Activated T-helper 1 cell treated with anti-CD3 and anti-CD28 coated beads, Interleukin-12 subunit alpha, Interleukin-12 subunit beta, Interleukin-2, Interleukin-4 antibody, amounts not matched to agents 30 ng/mL and 10 ng/mL and 1 ng/mL, durations not matched to agents 14 hours and 24 hours and 36 hours (primary cell): Measurements from ENCODE around the gene MYH16. TPM values are rescaled to one million over a fixed set of nuclear protein-coding genes. Genes with fewer than 3 reads are reported as not detected.
"Not testable (repeated sequence)": the region's sequence is repeated elsewhere in the genome, so short reads cannot be mapped to it uniquely, and the experiment has no call there.

Source experiments
- DNase-seq: peaks from one replicate; pipeline ENCODE4 v3.0.0; 2021; ENCODE audit warnings: low spot score
- H3K27ac Mint-ChIP-seq: one replicate; pipeline ENCODE4 v1.8.0; 2021; ENCODE audit warnings: mild to moderate bottlenecking, mixed read lengths
- H3K27me3 Mint-ChIP-seq: one replicate; pipeline ENCODE4 v1.8.0; 2022; ENCODE audit warnings: mild to moderate bottlenecking, moderate library complexity, mixed read lengths; ENCODE audit not compliant: insufficient read depth
- H3K36me3 Mint-ChIP-seq: one replicate; pipeline ENCODE4 v1.8.0; 2021; ENCODE audit warnings: low read depth, mixed read lengths
- H3K4me1 Mint-ChIP-seq: one replicate; pipeline ENCODE4 v1.8.0; 2021; ENCODE audit warnings: low read depth, mixed read lengths
- H3K4me3 Mint-ChIP-seq: one replicate; pipeline ENCODE4 v1.8.0; 2021; ENCODE audit warnings: mild to moderate bottlenecking, moderate library complexity, mixed read lengths
- H3K9me3 Mint-ChIP-seq: one replicate; pipeline ENCODE4 v1.8.0; 2021; ENCODE audit warnings: mixed read lengths
- intact Hi-C: fragments of 100-400 bp; cut with micrococcal nuclease; formaldehyde crosslinking; loops from one replicate; pipeline ENCODE4 v1.15.1; 2024
- total RNA-seq: library from RNA; stranded (reverse); gene quantifications from 2 replicates; pipeline ENCODE4 v1.2.3, GENCODE V29; 2022

MYH16 gene
- total RNA-seq, 1 donor from 2014 or later = not detected

DNA sequence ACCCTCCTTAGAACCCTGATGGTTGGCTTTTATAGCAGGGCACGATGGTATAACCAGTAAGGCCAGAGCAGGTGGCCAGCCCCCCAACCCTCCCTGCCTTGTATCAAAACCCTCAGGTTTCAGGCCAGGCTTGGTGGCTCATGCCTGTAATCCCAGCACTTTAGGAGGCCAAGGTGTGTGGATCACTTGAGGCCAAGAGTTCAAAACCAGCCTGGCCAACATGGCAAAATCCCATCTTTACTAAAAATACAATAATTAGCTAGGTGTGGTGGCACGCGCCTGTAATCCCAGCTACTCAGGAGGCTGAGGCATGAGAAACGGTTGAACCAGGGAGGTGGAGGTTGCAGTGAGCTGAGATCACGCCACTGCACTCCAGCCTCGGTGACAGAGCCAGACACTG, 50.0 kb downstream of the MYH16 start:
- peaks cover 12% of the 10 kb centered on the region for H3K4me1 Mint-ChIP-seq
- H3K27ac Mint-ChIP-seq, H3K36me3 Mint-ChIP-seq, intact Hi-C loops, H3K9me3 Mint-ChIP-seq, H3K4me3 Mint-ChIP-seq, DNase-seq: not testable (repeated sequence)
- H3K27me3 Mint-ChIP-seq = peaks cover 15% of the 10 kb centered on the region

- intact Hi-C loops = no loop called here
- peaks cover 2% of the 10 kb centered on the region for H3K36me3 Mint-ChIP-seq
- peaks cover 25% of the 10 kb centered on the region for H3K4me1 Mint-ChIP-seq
- H3K27ac Mint-ChIP-seq = peak overlapping the region; percentile 48
- peaks cover 7% of the 10 kb centered on the region for H3K27me3 Mint-ChIP-seq
- H3K4me3 Mint-ChIP-seq = peak overlapping the region; percentile 93
- DNase-seq = no peak
- H3K9me3 Mint-ChIP-seq = no peaks in the 10 kb centered on the region
Observed at GRCh38 chr7:99324559-99324958, 51.9 kb downstream of the MYH16 start.

- H3K36me3 Mint-ChIP-seq = peaks cover 2% of the 10 kb centered on the region
Observed at GRCh38 chr7:99325001-99325493, 52.4 kb downstream of the MYH16 start.

GRCh38 chr7:99325592-99326407, 53.2 kb downstream of the MYH16 start, which contains the start of gene ARPC1A:
Gene ARPC1A, plus strand, starts transcription at chr7:99325898. Its CDS starts 7,456 bp downstream, at chr7:99333354.
- H3K27me3 Mint-ChIP-seq = peaks cover 4% of the 10 kb centered on the region
- no peaks in the 10 kb centered on the region for H3K9me3 Mint-ChIP-seq
- peaks cover 37% of the 10 kb centered on the region for H3K4me1 Mint-ChIP-seq
- DNase-seq = peak; percentile 94
- H3K4me3 Mint-ChIP-seq = peak within 1 kb of the TSS; percentile 93
- peak within 1 kb of the TSS; percentile 79 for H3K27ac Mint-ChIP-seq
- peaks cover 2% of the 10 kb centered on the region for H3K36me3 Mint-ChIP-seq
- intact Hi-C loops = loop anchor here (1.0 to 5.0 kb wide), 4 partner anchors 12 to 448 kb away; partner anchors contain the start of genes ARPC1B, SMURF1 and TRRAP

More at GRCh38 chr7:99325001-99325493, 52.4 kb downstream of the MYH16 start:
- Mint-ChIP-seq H3K27ac (peak overlapping the region; percentile 79), H3K27me3 (peaks cover 7% of the 10 kb centered on the region), H3K4me3 (peak overlapping the region; percentile 93), H3K4me1 (peaks cover 30% of the 10 kb centered on the region), H3K9me3 (no peaks in the 10 kb centered on the region)
- intact Hi-C loops = loop anchor here (1.0 to 5.0 kb wide), 3 partner anchors 49 to 448 kb away; partner anchors contain the start of genes ARPC1B, SMURF1 and TRRAP
- DNase-seq = no peak

DNA sequence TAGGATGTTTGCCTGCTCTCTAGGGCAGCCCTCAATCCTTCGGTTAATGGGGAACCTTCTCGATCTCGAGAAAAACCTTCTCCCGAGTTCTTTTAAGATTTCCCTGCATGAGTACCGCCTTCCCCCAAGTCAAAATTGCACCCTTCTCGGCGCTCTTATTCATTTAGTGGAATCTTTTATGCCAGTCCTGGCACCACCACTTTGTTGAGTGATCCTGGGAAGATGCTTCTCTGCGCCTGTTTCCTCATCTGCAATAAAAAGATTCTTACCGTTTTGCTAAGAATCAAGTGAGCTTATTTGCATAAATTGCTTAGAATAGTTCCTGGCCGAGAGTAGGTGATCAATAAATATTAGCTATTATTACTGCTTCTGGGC, 53.8 kb downstream of the MYH16 start:
- Mint-ChIP-seq H3K4me3 (peak overlapping the region; percentile 93), H3K36me3 (peaks cover 2% of the 10 kb centered on the region), H3K27me3 (no peaks in the 10 kb centered on the region), H3K9me3 (no peaks in the 10 kb centered on the region), H3K27ac (peak overlapping the region; percentile 79), H3K4me1 (peaks cover 43% of the 10 kb centered on the region)
- intact Hi-C loops = loop anchor here (1.0 to 5.0 kb wide), 3 partner anchors 13 to 449 kb away; partner anchors contain the start of genes SMURF1 and TRRAP
- DNase-seq = no peak

GRCh38 chr7:99330314-99330961, 57.8 kb downstream of the MYH16 start:
- intact Hi-C loops = loop anchor here (2.0 kb wide), 2 partner anchors 50 to 78 kb away; partner anchors contain the start of genes BUD31 and PDAP1
- Mint-ChIP-seq H3K4me3 (peak overlapping the region; percentile 8), H3K27ac (peak overlapping the region; percentile 86), H3K4me1 (peaks cover 53% of the 10 kb centered on the region), H3K36me3 (peaks cover 20% of the 10 kb centered on the region)
- DNase-seq, H3K27me3 Mint-ChIP-seq, H3K9me3 Mint-ChIP-seq: not testable (repeated sequence)

DNA sequence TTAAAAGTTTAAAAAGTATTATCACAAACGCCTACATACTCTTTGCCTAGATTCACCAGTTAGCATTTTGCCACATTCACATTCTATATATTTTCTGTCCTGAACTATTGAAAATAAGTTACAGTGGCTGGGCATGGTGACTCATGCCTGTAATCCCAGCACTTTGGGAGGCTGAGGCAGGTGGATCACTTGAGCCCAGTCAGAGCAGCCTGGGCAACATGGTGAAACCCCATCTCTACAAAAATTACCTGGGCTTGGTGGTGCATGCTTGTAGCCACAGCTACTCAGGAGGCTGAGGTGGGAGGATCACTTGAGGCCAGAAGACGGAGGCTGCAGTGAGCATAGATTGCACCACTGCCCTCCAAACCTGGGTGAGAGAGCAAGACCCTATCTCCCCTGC, 58.4 kb downstream of the MYH16 start:
- no peaks in the 10 kb centered on the region for H3K9me3 Mint-ChIP-seq
- intact Hi-C loops = loop anchor here (2.0 kb wide), 2 partner anchors 50 to 78 kb away; partner anchors contain the start of genes BUD31 and PDAP1
- H3K4me3 Mint-ChIP-seq = peak overlapping the region; percentile 11
- DNase-seq = no peak
- H3K27me3 Mint-ChIP-seq = no peaks in the 10 kb centered on the region
- peaks cover 53% of the 10 kb centered on the region for H3K4me1 Mint-ChIP-seq
- peaks cover 21% of the 10 kb centered on the region for H3K36me3 Mint-ChIP-seq
- peak overlapping the region; percentile 81 for H3K27ac Mint-ChIP-seq

- Mint-ChIP-seq H3K4me1 (no peaks in the 10 kb centered on the region), H3K27ac (peak overlapping the region; percentile 31), H3K9me3 (no peaks in the 10 kb centered on the region), H3K36me3 (peaks cover 45% of the 10 kb centered on the region), H3K27me3 (no peaks in the 10 kb centered on the region), H3K4me3 (no peak overlapping the region)
- intact Hi-C loops = no loop called here
- no peak for DNase-seq
Observed at GRCh38 chr7:99339595-99339994, 67.0 kb downstream of the MYH16 start.

GRCh38 chr7:99340659-99341058, 68.0 kb downstream of the MYH16 start:
- H3K4me1 Mint-ChIP-seq = no peaks in the 10 kb centered on the region
- intact Hi-C loops = no loop called here
- no peak overlapping the region for H3K27ac Mint-ChIP-seq
- peaks cover 42% of the 10 kb centered on the region for H3K36me3 Mint-ChIP-seq
- DNase-seq = no peak
- H3K27me3 Mint-ChIP-seq = no peaks in the 10 kb centered on the region
- H3K9me3 Mint-ChIP-seq = no peaks in the 10 kb centered on the region
- H3K4me3 Mint-ChIP-seq = no peak overlapping the region

- no peak overlapping the region for H3K4me3 Mint-ChIP-seq
- H3K27me3 Mint-ChIP-seq = no peaks in the 10 kb centered on the region
- H3K9me3 Mint-ChIP-seq = no peaks in the 10 kb centered on the region
- peaks cover 40% of the 10 kb centered on the region for H3K36me3 Mint-ChIP-seq
- DNase-seq = no peak
- H3K4me1 Mint-ChIP-seq = no peaks in the 10 kb centered on the region
- H3K27ac Mint-ChIP-seq = no peak overlapping the region
- intact Hi-C loops = no loop called here
Observed at GRCh38 chr7:99344061-99344647, 71.5 kb downstream of the MYH16 start.

- H3K9me3 Mint-ChIP-seq, intact Hi-C loops, DNase-seq, H3K4me3 Mint-ChIP-seq, H3K4me1 Mint-ChIP-seq, H3K27me3 Mint-ChIP-seq, H3K27ac Mint-ChIP-seq: not testable (repeated sequence)
- H3K36me3 Mint-ChIP-seq = peaks cover 31% of the 10 kb centered on the region
Observed at GRCh38 chr7:99350641-99351040, 78.0 kb downstream of the MYH16 start.

- H3K4me3 Mint-ChIP-seq = no peak overlapping the region
- intact Hi-C loops = no loop called here
- H3K36me3 Mint-ChIP-seq = peaks cover 34% of the 10 kb centered on the region
- no peaks in the 10 kb centered on the region for H3K9me3 Mint-ChIP-seq
- H3K27ac Mint-ChIP-seq = no peak overlapping the region
- DNase-seq = no peak
- no peaks in the 10 kb centered on the region for H3K4me1 Mint-ChIP-seq
- no peaks in the 10 kb centered on the region for H3K27me3 Mint-ChIP-seq
Observed at GRCh38 chr7:99352247-99352646, 79.6 kb downstream of the MYH16 start.
